Endodermal cell (in vitro differentiated cells): Measurements from ENCODE around the gene CLDN16. TPM values are rescaled to one million over a fixed set of nuclear protein-coding genes. Genes with fewer than 3 reads are reported as not detected.
A peak's percentile ranks its signal among the peaks of the same experiment; 100 is the strongest.

Experiments used
- DNase-seq: peaks from one replicate; pipeline ENCODE4 v3.0.0-alpha.2; 2017
- H3K27ac ChIP-seq: 2 replicates; pipeline ENCODE4 v1.5.1; 2013; ENCODE audit warnings: mild to moderate bottlenecking, low read depth, low read length, moderate library complexity
- H3K27me3 ChIP-seq: 2 replicates; pipeline ENCODE4 v1.6.1; 2013; ENCODE audit warnings: mild to moderate bottlenecking, low read length, moderate library complexity; ENCODE audit not compliant: insufficient read depth, control insufficient read depth, poor library complexity, severe bottlenecking
- H3K36me3 ChIP-seq: 2 replicates; pipeline ENCODE4 v1.7.0; 2013; ENCODE audit warnings: mild to moderate bottlenecking, low read length, moderate library complexity; ENCODE audit not compliant: control insufficient read depth, insufficient read depth
- H3K4me1 ChIP-seq: one replicate; pipeline ENCODE4 v1.7.0; 2013; ENCODE audit warnings: low read length; ENCODE audit not compliant: control insufficient read depth, insufficient read depth
- H3K4me3 ChIP-seq: 2 replicates; pipeline ENCODE4 v1.5.1; 2013; ENCODE audit warnings: mild to moderate bottlenecking, low read length, moderate library complexity
- H3K9ac ChIP-seq: 2 replicates; pipeline ENCODE4 v1.6.1; 2013; ENCODE audit warnings: mild to moderate bottlenecking, low read length, moderate library complexity; ENCODE audit not compliant: poor library complexity, severe bottlenecking; ENCODE audit errors: extremely low read depth
- H3K9me3 ChIP-seq: 2 replicates; pipeline ENCODE4 v1.6.1; 2013; ENCODE audit warnings: mild to moderate bottlenecking, low read length, moderate library complexity; ENCODE audit not compliant: control insufficient read depth
- H3K27ac Mint-ChIP-seq: 2 replicates; pipeline ENCODE4 v1.8.0; 2020; ENCODE audit warnings: mixed read lengths
- H3K27me3 Mint-ChIP-seq: 2 replicates; pipeline ENCODE4 v1.8.0; 2021; ENCODE audit warnings: mild to moderate bottlenecking, mixed read lengths; ENCODE audit not compliant: insufficient read depth
- H3K36me3 Mint-ChIP-seq: 2 replicates; pipeline ENCODE4 v1.8.0; 2020; ENCODE audit warnings: low read depth, mixed read lengths
- H3K4me1 Mint-ChIP-seq: 2 replicates; pipeline ENCODE4 v1.8.0; 2020; ENCODE audit warnings: mixed read lengths
- H3K4me3 Mint-ChIP-seq: 2 replicates; pipeline ENCODE4 v1.8.0; 2020; ENCODE audit warnings: mild to moderate bottlenecking, moderate library complexity, mixed read lengths
- H3K9me3 Mint-ChIP-seq: 2 replicates; pipeline ENCODE4 v1.8.0; 2020; ENCODE audit warnings: mild to moderate bottlenecking, mixed read lengths
- CTCF ChIP-seq: fragments of 200-600 bp; sonication (generic); conservative IDR thresholded peaks from 2 replicates; pipeline ENCODE4 v1.5.0; 2021; ENCODE audit warnings: antibody characterized with exemption, mild to moderate bottlenecking
- WGBS, 2 experiments: methylation state at CpG; one replicate each; pipeline versions ENCODE4 v1.1.5 to v1.1.7; 2013; ENCODE audit warnings: missing lambda C conversion rate in 2 of 2, mixed read lengths in 1 of 2; ENCODE audit not compliant: insufficient coverage in 1 of 2, insufficient read length in 1 of 2; 5-methylcytosine and 5-hydroxymethylcytosine counted together
- total RNA-seq, 2 donors: library from RNA; stranded (reverse); fragmentation: NEBNext Ultra II Directional in 1 of 2; extraction: Animal tissue kit (Norgen Biotek cat#: 25700) in 1 of 2; gene quantifications; 2 replicates in 1 of 2; 3 replicates in 1 of 2; pipeline ENCODE4 v1.2.1, GENCODE V29; 2021

The CLDN16 gene
- total RNA-seq, 2 donors from 2014 or later: 0.40 to 1.1 TPM

DNA sequence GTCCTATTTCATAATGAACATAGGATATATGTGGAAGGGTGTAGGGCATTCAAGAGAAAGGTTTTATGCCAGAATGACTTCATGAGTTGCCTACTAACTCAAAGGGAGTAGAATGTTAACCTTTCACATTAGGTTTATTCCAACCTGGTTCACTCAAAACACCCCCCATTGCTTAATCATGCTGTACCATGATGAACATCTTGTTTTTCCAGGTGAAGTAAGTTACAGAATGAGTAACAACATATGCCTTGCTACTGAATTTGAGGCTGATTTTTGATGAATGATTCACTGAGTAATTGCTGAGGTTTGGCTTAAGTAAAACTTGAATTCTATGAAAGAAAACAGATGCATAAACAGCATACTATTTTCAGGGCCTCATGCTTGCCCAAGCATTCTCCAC, 5.9 kb upstream of the CLDN16 start:
- no peak for DNase-seq
- Mint-ChIP-seq H3K27ac (no peak overlapping the region), H3K36me3 (no peaks in the 10 kb centered on the region), H3K9me3 (no peaks in the 10 kb centered on the region), H3K27me3 (no peaks in the 10 kb centered on the region), H3K4me3 (no peak overlapping the region), H3K4me1 (peaks cover 13% of the 10 kb centered on the region)
- H3K4me1 ChIP-seq: no peaks in the 10 kb centered on the region
- H3K4me3 ChIP-seq: no peak overlapping the region
- TF ChIP-seq CTCF: no peak
- H3K27ac ChIP-seq: no peak overlapping the region
- H3K9me3 ChIP-seq: no peaks in the 10 kb centered on the region
- H3K9ac ChIP-seq: no peak overlapping the region
- H3K36me3 ChIP-seq: no peaks in the 10 kb centered on the region
- H3K27me3 ChIP-seq: no peaks in the 10 kb centered on the region

DNA sequence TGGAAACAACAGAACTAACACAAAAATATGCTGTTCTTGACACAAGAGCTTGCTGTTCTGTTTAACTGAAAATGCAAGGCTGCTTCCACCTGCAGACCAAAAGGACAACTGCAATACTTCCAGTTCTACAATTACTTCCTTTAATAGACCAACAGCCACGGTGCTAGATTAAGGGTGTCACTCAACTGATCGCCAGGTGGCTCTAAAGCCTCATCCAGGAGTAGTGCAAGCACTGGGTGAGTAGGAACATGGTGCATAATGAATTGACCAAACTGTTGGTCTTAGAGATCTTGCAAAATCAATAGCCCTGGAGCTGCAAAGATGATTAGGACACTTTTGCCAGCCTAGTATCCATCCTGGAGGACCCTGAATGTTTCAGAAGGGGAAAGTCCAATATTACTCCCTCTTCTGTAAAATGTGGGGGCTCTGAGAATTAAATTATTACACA, 3.6 kb upstream of the CLDN16 start:
- Histone ChIP-seq H3K9me3 (no peaks in the 10 kb centered on the region), H3K36me3 (no peaks in the 10 kb centered on the region), H3K27ac (no peak overlapping the region), H3K4me1 (no peaks in the 10 kb centered on the region), H3K4me3 (no peak overlapping the region), H3K27me3 (no peaks in the 10 kb centered on the region), H3K9ac (no peak overlapping the region)
- no peaks in the 10 kb centered on the region for H3K27me3 Mint-ChIP-seq
- no peaks in the 10 kb centered on the region for H3K9me3 Mint-ChIP-seq
- DNase-seq: peak; percentile 71
- no peaks in the 10 kb centered on the region for H3K36me3 Mint-ChIP-seq
- 57 to 77% methylated on average over 2 of the region's 2 CpGs for WGBS, 2 experiments
- no peak overlapping the region for H3K27ac Mint-ChIP-seq
- peaks cover 12% of the 10 kb centered on the region for H3K4me1 Mint-ChIP-seq
- H3K4me3 Mint-ChIP-seq: no peak overlapping the region
- peak; percentile 78 for TF ChIP-seq CTCF

DNA sequence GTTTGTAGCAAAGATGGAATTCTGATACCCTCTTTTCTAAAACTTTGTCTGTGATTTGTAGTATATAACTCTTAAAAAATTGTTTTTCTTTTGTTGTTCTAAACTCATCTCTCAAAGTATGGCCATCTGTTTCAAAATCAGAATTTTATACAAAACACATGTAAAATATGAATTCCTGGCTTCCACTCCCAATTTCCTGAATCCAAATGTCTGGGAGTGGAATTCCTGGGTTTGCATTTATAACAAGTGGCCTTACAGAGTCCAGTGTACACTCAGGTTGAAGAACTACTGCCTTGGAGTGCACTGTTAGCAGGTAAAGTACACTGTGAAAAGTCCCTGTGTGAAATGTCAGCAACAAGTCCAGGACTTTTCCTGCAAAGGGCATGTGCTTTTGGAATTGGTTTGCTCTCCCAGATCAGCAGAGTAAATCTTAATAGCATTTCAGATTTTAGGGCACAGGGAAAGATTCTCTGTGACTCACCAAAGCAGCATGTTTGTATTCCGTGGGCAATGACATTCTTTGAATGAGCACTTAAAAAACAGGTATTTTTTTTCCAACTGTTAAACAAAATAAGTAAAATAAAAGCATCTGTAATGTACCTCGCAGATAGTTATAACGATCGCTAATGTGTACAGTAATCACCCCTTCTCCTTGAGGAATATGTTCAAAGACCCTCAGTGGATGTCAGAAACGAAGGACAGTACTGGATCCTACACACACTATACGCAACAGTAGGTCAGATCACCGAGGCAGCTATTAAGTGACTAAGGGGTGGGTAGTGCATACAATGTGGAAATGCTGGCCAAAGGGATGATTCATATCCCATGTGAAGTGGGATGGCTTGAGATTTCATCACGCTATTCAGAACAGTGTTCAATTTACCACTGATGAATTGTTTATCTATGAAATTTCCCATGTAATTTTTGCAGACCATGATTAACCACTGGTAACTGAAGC, 2.0 kb upstream of the CLDN16 start:
- H3K9ac ChIP-seq: no peak overlapping the region
- H3K36me3 ChIP-seq: no peaks in the 10 kb centered on the region
- H3K27ac Mint-ChIP-seq: no peak overlapping the region
- no peaks in the 10 kb centered on the region for H3K27me3 Mint-ChIP-seq
- no peaks in the 10 kb centered on the region for H3K36me3 Mint-ChIP-seq
- DNase-seq: no peak
- no peak for TF ChIP-seq CTCF
- H3K4me3 Mint-ChIP-seq: no peak overlapping the region
- WGBS, 2 experiments: 73 to 74% methylated on average over 3 to 8 of the region's 8 CpGs
- H3K27me3 ChIP-seq: no peaks in the 10 kb centered on the region
- no peaks in the 10 kb centered on the region for H3K4me1 ChIP-seq
- no peaks in the 10 kb centered on the region for H3K9me3 Mint-ChIP-seq
- H3K4me3 ChIP-seq: no peak overlapping the region
- peaks cover 5% of the 10 kb centered on the region for H3K4me1 Mint-ChIP-seq
- no peaks in the 10 kb centered on the region for H3K9me3 ChIP-seq
- no peak overlapping the region for H3K27ac ChIP-seq
